ENCODE data around the gene SMIM22.

GRCh38 chr16:4772351-4772750, 22.8 kb upstream of the SMIM22 start:
- TF ChIP-seq CTCF (IDR thresholded peaks at IDR 0.05 in 4 of 5, conservative IDR thresholded peaks at IDR 0.05 in 1 of 5), result no peak
- no peak for TF ChIP-seq POLR2A (IDR thresholded peaks at IDR 0.05)

All from gastrocnemius medialis (tissue), 4 donors.